Suprapubic skin (tissue), 4 donors: ENCODE measurements around the gene POU2AF2. TPM values are rescaled to one million over a fixed set of nuclear protein-coding genes. Genes with fewer than 3 reads are reported as not detected.

Source experiments
- DNase-seq, 2 donors: peaks; one replicate each; pipeline ENCODE4 v3.0.0-alpha.2; 2019; ENCODE audit warnings: low spot score in 2 of 2
- H3K27ac ChIP-seq: fragments of 200-600 bp; sonication (generic); one replicate; pipeline ENCODE4 v1.5.1; 2019
- H3K27me3 ChIP-seq: fragments of 200-600 bp; sonication (generic); one replicate; pipeline ENCODE4 v1.5.1; 2019
- H3K36me3 ChIP-seq: fragments of 200-600 bp; sonication (generic); one replicate; pipeline ENCODE4 v1.5.1; 2019
- H3K4me1 ChIP-seq: fragments of 200-600 bp; sonication (generic); one replicate; pipeline ENCODE4 v1.5.1; 2019
- H3K4me3 ChIP-seq: fragments of 200-600 bp; sonication (generic); one replicate; pipeline ENCODE4 v1.5.1; 2019; ENCODE audit warnings: mild to moderate bottlenecking
- H3K9me3 ChIP-seq: fragments of 200-600 bp; sonication (generic); one replicate; pipeline ENCODE4 v1.5.1; 2019
- CTCF ChIP-seq, 2 donors: fragments of 200-600 bp in 1 of 2; fragments of 450-650 bp in 1 of 2; sonication (generic) in 1 of 2; IDR thresholded peaks; one replicate each; pipeline ENCODE4 v1.5.1; 2016 to 2019; ENCODE audit warnings: antibody characterized with exemption in 2 of 2, mild to moderate bottlenecking in 1 of 2, moderate library complexity in 1 of 2
- EP300 ChIP-seq: sonication (generic); formaldehyde crosslinking; IDR thresholded peaks from one replicate; pipeline ENCODE4 v1.6.1; 2017; ENCODE audit warnings: antibody characterized with exemption
- POLR2A ChIP-seq, 2 donors: fragments of 450-650 bp; IDR thresholded peaks; one replicate each; pipeline ENCODE4 v1.6.1; 2017; ENCODE audit warnings: antibody characterized with exemption in 2 of 2, mild to moderate bottlenecking in 2 of 2, moderate library complexity in 2 of 2
- POLR2AphosphoS5 ChIP-seq, 3 donors: sonication (generic); formaldehyde crosslinking; IDR thresholded peaks; one replicate each; pipeline ENCODE4 v1.6.1; 2017; ENCODE audit warnings: antibody characterized with exemption in 3 of 3
- WGBS: methylation state at CpG from one replicate; pipeline ENCODE4 v1.1.5; 2018; 5-methylcytosine and 5-hydroxymethylcytosine counted together
- total RNA-seq, 4 donors: library from RNA; depleted of rRNA; stranded (reverse); fragments of >200 nt; gene quantifications; one replicate each; pipeline ENCODE4 v1.1.0, GENCODE V29; 2016

POU2AF2 gene
- total RNA-seq, 4 donors from 2014 or later: not detected

GRCh38 chr11:111237926-111238325 lies 7.6 kb upstream of the POU2AF2 start:
- H3K36me3 ChIP-seq: no peaks in the 10 kb centered on the region
- H3K4me3 ChIP-seq: no peak overlapping the region
- no peaks in the 10 kb centered on the region for H3K9me3 ChIP-seq
- DNase-seq: no peak
- H3K4me1 ChIP-seq: no peaks in the 10 kb centered on the region
- H3K27ac ChIP-seq: no peak overlapping the region
- 91% methylated on average over 1 of the region's 1 CpG for WGBS
- peaks cover 5% of the 10 kb centered on the region for H3K27me3 ChIP-seq
- TF ChIP-seq POLR2AphosphoS5 (IDR thresholded peaks at IDR 0.05): no peak
- no peak for TF ChIP-seq POLR2A (IDR thresholded peaks at IDR 0.05)
- no peak for TF ChIP-seq CTCF (IDR thresholded peaks at IDR 0.05)
- TF ChIP-seq EP300: no peak

DNA sequence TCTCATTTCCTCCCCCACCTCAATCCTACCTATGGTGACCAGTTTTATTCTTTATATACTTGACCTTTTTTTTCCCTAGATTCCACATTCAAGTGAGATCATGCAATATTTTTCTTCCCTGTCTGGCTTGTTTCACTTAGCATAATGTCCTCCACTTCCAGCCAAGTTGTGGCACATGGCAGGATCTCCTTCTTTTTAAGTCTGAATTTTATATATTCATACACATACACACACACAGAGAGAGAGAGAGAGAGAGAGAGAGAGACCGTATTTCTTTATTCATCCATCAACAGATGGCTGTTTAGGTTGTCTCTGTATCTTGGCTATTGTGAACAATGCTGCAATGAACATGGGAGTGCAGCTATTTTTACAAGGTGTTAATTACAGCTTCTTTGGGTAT lies 1.4 kb downstream of the POU2AF2 start:
- Histone ChIP-seq H3K4me1 (no peaks in the 10 kb centered on the region), H3K9me3 (no peaks in the 10 kb centered on the region), H3K27me3 (peaks cover 27% of the 10 kb centered on the region), H3K36me3 (no peaks in the 10 kb centered on the region), H3K27ac (no peak overlapping the region), H3K4me3 (no peak overlapping the region)
- WGBS: 68% methylated on average over 1 of the region's 1 CpG
- no peak for TF ChIP-seq POLR2A (IDR thresholded peaks at IDR 0.05)
- no peak for TF ChIP-seq EP300
- TF ChIP-seq CTCF (IDR thresholded peaks at IDR 0.05): no peak
- no peak for TF ChIP-seq POLR2AphosphoS5 (IDR thresholded peaks at IDR 0.05)
- no peak for DNase-seq

GRCh38 chr11:111250936-111251335 lies 5.4 kb downstream of the POU2AF2 start:
- no peak overlapping the region for H3K4me3 ChIP-seq
- H3K27ac ChIP-seq: no peak overlapping the region
- H3K4me1 ChIP-seq: no peaks in the 10 kb centered on the region
- no peaks in the 10 kb centered on the region for H3K9me3 ChIP-seq
- H3K36me3 ChIP-seq: no peaks in the 10 kb centered on the region
- WGBS: 63% methylated on average over 2 of the region's 2 CpGs
- TF ChIP-seq POLR2AphosphoS5 (IDR thresholded peaks at IDR 0.05) (no peak), CTCF (IDR thresholded peaks at IDR 0.05) (no peak), POLR2A (IDR thresholded peaks at IDR 0.05) (no peak), EP300 (no peak)
- H3K27me3 ChIP-seq: peaks cover 13% of the 10 kb centered on the region
- no peak for DNase-seq

GRCh38 chr11:111253131-111253530 lies 7.6 kb downstream of the POU2AF2 start:
- H3K27ac ChIP-seq: no peak overlapping the region
- 69% methylated on average over 1 of the region's 1 CpG for WGBS
- TF ChIP-seq EP300 (no peak), CTCF (IDR thresholded peaks at IDR 0.05) (no peak), POLR2A (IDR thresholded peaks at IDR 0.05) (no peak), POLR2AphosphoS5 (IDR thresholded peaks at IDR 0.05) (no peak)
- H3K27me3 ChIP-seq: peaks cover 8% of the 10 kb centered on the region
- no peaks in the 10 kb centered on the region for H3K36me3 ChIP-seq
- no peak for DNase-seq
- no peaks in the 10 kb centered on the region for H3K4me1 ChIP-seq
- no peaks in the 10 kb centered on the region for H3K9me3 ChIP-seq
- no peak overlapping the region for H3K4me3 ChIP-seq

DNA sequence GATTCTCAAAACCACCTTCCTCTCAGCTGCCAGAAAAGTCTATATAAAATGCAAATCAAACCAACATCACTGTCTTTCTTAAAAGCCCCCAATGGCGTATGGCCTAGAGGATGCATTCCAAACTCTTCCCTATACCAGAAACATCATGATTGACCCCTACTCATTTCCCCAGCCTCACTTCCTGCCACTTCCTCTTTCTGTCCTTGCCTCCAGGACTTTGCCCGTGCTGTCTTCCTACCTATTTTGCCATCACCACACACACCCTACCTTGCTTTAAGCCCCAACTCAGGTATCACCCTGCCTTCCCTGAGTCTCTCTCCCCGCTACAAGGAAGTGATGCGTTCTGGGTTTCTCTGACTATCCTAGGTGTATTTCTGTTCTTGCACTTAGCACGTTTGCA lies 8.1 kb downstream of the POU2AF2 start:
- WGBS: 83% methylated on average over 5 of the region's 5 CpGs
- no peak for TF ChIP-seq POLR2AphosphoS5 (IDR thresholded peaks at IDR 0.05)
- no peak for TF ChIP-seq POLR2A (IDR thresholded peaks at IDR 0.05)
- TF ChIP-seq EP300: no peak
- no peak for TF ChIP-seq CTCF (IDR thresholded peaks at IDR 0.05)

More for the DNA sequence above, 8.1 kb downstream of the POU2AF2 start:
- Histone ChIP-seq H3K27ac (no peak overlapping the region), H3K36me3 (no peaks in the 10 kb centered on the region), H3K4me3 (no peak overlapping the region), H3K9me3 (no peaks in the 10 kb centered on the region), H3K4me1 (no peaks in the 10 kb centered on the region), H3K27me3 (peaks cover 7% of the 10 kb centered on the region)
- no peak for DNase-seq
